ENCODE results near the gene EPHB6. TPM values are rescaled to one million over a fixed set of nuclear protein-coding genes. Genes with fewer than 3 reads are reported as not detected.

Gene EPHB6
- total RNA-seq, 4 donors from 2014 or later, result 6.9 to 84.3 (median 22.1) TPM

DNA sequence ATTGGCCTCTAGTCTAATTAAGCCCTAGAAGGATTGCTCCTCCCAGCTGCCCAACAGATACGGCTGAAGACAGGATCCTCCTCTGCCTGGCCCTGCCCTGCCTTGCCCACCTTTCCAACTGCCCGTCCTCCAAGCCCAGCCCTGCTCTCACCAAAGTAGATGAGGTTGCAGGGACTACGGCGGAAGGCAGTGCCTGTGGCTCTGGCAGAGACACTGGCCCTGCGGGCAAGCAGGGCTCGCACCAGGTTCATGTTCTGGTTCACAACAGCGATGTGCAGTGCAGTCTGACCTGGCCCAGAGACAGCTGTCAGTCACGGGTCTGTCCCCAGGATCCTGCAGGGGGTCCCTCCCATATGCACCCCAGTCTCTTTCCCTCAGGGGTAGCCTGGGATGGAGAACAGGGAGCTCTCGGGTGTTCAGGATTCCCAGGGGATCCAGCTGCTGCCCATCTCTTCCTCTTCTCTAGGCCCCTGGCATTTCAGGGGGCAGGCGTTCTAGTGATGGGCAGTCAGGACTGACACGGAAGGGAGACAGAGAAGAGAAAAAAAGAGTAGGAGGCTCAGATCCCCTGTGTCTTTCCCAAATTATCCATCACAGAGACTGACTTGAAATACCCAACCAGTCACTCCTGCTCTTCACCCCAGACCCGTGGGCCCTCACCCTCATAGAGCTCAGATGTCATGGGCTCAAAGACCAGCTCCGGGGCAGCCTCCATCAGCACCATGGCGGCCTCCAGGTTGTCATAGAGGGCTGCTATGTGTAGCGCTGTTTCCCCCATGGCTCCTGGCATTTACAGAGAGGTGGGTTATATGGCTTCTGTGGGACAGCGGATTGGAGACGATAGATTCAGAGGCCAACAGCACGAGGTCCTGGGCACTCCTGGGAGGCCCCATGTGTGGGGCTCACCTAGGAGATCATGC lies 22.4 kb downstream of the EPHB6 start:
- H3K4me1 ChIP-seq, result no peaks in the 10 kb centered on the region
- H3K36me3 ChIP-seq, result peaks cover 0 to 2% (median 0%) of the 10 kb centered on the region in 3 donors
- no peak for TF ChIP-seq POLR2A (IDR thresholded peaks at IDR 0.05)
- no peak for TF ChIP-seq EP300 (IDR thresholded peaks at IDR 0.05)
- TF ChIP-seq, protein P1, sequence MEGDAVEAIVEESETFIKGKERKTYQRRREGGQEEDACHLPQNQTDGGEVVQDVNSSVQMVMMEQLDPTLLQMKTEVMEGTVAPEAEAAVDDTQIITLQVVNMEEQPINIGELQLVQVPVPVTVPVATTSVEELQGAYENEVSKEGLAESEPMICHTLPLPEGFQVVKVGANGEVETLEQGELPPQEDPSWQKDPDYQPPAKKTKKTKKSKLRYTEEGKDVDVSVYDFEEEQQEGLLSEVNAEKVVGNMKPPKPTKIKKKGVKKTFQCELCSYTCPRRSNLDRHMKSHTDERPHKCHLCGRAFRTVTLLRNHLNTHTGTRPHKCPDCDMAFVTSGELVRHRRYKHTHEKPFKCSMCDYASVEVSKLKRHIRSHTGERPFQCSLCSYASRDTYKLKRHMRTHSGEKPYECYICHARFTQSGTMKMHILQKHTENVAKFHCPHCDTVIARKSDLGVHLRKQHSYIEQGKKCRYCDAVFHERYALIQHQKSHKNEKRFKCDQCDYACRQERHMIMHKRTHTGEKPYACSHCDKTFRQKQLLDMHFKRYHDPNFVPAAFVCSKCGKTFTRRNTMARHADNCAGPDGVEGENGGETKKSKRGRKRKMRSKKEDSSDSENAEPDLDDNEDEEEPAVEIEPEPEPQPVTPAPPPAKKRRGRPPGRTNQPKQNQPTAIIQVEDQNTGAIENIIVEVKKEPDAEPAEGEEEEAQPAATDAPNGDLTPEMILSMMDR (IDR thresholded peaks at IDR 0.05), result no peak
- H3K9me3 ChIP-seq, result no peaks in the 10 kb centered on the region
- H3K4me3 ChIP-seq, result no peak overlapping the region
- WGBS, 2 donors, result 83 to 88% methylated on average over 18 of the region's 18 CpGs
- peaks cover 0 to 14% of the 10 kb centered on the region in 2 donors for H3K27me3 ChIP-seq
- no peak for DNase-seq (ENCODE audit: low spot score in 2 of 2)
- H3K27ac ChIP-seq, result no peak overlapping the region

DNA sequence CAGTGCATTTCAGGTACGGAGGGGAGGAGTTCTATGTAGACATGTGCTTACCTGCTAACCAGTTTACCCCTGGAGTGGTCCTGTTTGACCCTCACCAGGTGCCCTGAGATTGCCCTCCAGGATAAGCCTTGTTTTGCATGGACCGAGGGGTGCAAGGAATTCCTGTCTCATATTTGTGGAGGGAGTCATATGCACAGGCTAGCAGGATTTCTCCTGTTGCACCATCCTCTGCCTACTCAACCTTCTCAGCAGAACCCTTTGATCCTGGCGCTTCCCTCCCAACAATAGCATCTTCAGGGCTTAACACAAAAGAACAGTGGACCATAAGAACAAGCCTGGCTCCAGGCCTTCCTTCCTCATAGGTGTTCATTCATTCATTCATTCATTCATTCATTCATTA lies 23.4 kb downstream of the EPHB6 start:
- 94% methylated on average over 3 of the region's 3 CpGs for WGBS, 2 donors
- TF ChIP-seq, protein P1 (IDR thresholded peaks at IDR 0.05), result no peak
- no peak for TF ChIP-seq POLR2A (IDR thresholded peaks at IDR 0.05)
- no peak for TF ChIP-seq EP300 (IDR thresholded peaks at IDR 0.05)
- no peaks in the 10 kb centered on the region for H3K9me3 ChIP-seq
- H3K27ac ChIP-seq, result no peak overlapping the region
- no peak overlapping the region for H3K4me3 ChIP-seq
- H3K36me3 ChIP-seq, result no peaks in the 10 kb centered on the region
- no peak for DNase-seq (ENCODE audit: low spot score in 2 of 2)
- no peaks in the 10 kb centered on the region for H3K4me1 ChIP-seq
- peaks cover 0 to 14% of the 10 kb centered on the region in 2 donors for H3K27me3 ChIP-seq

DNA sequence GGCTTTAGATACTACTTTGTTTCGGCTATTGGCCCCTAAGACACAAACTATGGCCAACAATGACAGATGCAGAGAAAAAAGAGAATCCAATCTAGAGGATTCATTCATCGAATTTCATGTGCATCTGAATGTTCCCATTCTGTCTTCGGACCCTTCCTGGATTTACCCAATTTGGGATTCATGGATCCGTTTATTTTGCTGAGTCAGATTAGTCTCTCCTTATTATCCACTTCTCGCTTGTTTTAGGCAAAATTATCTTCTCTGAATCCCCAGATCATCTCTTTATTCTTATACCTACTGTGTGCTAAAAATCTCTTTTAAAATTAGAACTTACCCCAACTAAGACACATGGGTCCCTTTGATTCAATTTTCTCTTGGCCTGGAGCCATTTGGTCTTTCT lies 24.2 kb downstream of the EPHB6 start:
- TF ChIP-seq, protein P1 (IDR thresholded peaks at IDR 0.05), result no peak
- TF ChIP-seq POLR2A (IDR thresholded peaks at IDR 0.05) (no peak), EP300 (IDR thresholded peaks at IDR 0.05) (no peak)
- Histone ChIP-seq H3K9me3 (no peaks in the 10 kb centered on the region), H3K4me3 (no peak overlapping the region), H3K27me3 (peaks cover 0 to 14% of the 10 kb centered on the region in 2 donors), H3K4me1 (no peaks in the 10 kb centered on the region), H3K36me3 (no peaks in the 10 kb centered on the region), H3K27ac (no peak overlapping the region)
- DNase-seq (ENCODE audit: low spot score in 2 of 2), result no peak
- WGBS, 2 donors, result 86 to 89% methylated on average over 5 of the region's 5 CpGs

DNA sequence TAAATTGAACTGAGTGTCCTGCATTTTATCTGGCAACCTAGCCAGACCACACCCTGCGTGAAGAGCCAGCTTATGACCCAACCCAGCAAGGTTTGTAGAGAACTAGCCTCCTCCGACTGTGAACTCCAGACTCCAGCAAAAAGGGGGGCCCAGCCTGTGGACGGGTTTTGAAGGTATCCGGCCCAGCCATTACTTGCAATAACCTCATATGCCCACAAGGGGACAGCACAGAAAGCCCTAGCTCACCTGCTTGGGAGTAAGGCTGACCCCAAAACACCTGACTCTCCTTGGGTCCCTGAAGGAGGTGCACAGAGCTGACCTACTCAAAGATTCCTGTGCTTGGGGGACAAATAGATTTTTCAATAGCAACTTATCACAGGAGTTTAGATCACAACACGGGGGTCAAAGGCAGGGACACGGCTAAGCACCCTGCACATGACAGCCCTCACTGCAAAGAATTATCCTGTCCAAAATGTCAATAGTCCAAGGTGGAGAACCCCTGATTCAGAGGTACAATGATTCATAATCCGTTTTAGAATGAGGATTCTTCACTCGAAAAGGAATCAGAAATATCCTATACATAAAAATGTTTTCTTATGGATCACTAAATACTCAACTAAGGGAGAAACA lies 26.1 kb downstream of the EPHB6 start:
- no peak for DNase-seq (ENCODE audit: low spot score in 2 of 2)
- Histone ChIP-seq H3K4me3 (no peak overlapping the region), H3K27ac (no peak overlapping the region), H3K36me3 (no peaks in the 10 kb centered on the region), H3K9me3 (no peaks in the 10 kb centered on the region), H3K27me3 (peaks cover 0 to 14% of the 10 kb centered on the region in 2 donors), H3K4me1 (no peaks in the 10 kb centered on the region)
- WGBS, 2 donors, result 33 to 41% methylated on average over 8 of the region's 8 CpGs
- TF ChIP-seq, protein P1 (IDR thresholded peaks at IDR 0.05), result peak in 4 of 5 experiments; percentile 25 to 69 (median 47)
- no peak for TF ChIP-seq POLR2A (IDR thresholded peaks at IDR 0.05)

All from tibial nerve (tissue), 4 donors.